ENCODE measurements around the gene GPC3.

The GPC3 gene

GRCh38 chrX:133749951-133750350 lies 235.4 kb downstream of the GPC3 start:
- no peak for TF ChIP-seq TCF12 (IDR thresholded peaks at IDR 0.05; ENCODE audit: low read depth)
- no peak for TF ChIP-seq YY1 (IDR thresholded peaks at IDR 0.05; ENCODE audit: low read depth)
- no peak for TF ChIP-seq REST (IDR thresholded peaks at IDR 0.05; ENCODE audit: low read depth)
- no peak for TF ChIP-seq CEBPB (IDR thresholded peaks at IDR 0.05)
- no peak for TF ChIP-seq CREB1 (IDR thresholded peaks at IDR 0.05; ENCODE audit: low read depth)
- no peak for TF ChIP-seq NFIC (IDR thresholded peaks at IDR 0.05)
- no peak for TF ChIP-seq USF1 (IDR thresholded peaks at IDR 0.05)
- no peak for TF ChIP-seq TEAD4 (IDR thresholded peaks at IDR 0.05)
- TF ChIP-seq, protein P1, sequence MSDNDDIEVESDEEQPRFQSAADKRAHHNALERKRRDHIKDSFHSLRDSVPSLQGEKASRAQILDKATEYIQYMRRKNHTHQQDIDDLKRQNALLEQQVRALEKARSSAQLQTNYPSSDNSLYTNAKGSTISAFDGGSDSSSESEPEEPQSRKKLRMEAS (IDR thresholded peaks at IDR 0.05), result no peak
- TF ChIP-seq ZBTB7A (IDR thresholded peaks at IDR 0.05; ENCODE audit: low read depth), result no peak
- no peak for TF ChIP-seq RAD21 (IDR thresholded peaks at IDR 0.05; ENCODE audit: low read depth)
- TF ChIP-seq EGR1 (IDR thresholded peaks at IDR 0.05), result no peak
- no peak for TF ChIP-seq EP300 (IDR thresholded peaks at IDR 0.05; ENCODE audit: borderline replicate concordance)
- no peak for TF ChIP-seq FOXM1 (IDR thresholded peaks at IDR 0.05; ENCODE audit: borderline replicate concordance, low read depth)
- no peak for TF ChIP-seq TAF1 (IDR thresholded peaks at IDR 0.05; ENCODE audit: low read depth)

DNA sequence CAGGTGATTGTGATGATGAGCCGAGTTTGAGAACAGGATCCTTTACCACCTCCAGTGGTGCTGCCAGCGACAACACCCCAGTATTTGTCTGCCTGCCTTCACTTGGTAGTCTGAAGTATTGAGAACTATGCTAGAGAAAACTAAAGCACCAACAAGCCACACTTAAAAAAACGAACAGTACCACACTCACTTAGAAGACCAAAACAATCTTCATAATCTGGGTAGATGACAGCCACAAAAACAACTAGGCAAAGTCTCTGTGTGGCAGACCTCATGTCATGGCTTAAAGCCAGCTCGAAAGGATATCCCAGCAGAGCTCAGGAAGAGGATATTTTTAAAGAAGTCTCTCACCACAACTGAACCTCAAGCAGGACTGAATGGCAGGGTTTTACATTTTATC lies 236.0 kb downstream of the GPC3 start:
- TF ChIP-seq CEBPB (IDR thresholded peaks at IDR 0.05), result no peak
- TF ChIP-seq TEAD4 (IDR thresholded peaks at IDR 0.05), result no peak
- TF ChIP-seq YY1 (IDR thresholded peaks at IDR 0.05; ENCODE audit: low read depth), result no peak
- TF ChIP-seq EP300 (IDR thresholded peaks at IDR 0.05; ENCODE audit: borderline replicate concordance), result no peak
- TF ChIP-seq USF1 (IDR thresholded peaks at IDR 0.05), result no peak
- TF ChIP-seq FOXM1 (IDR thresholded peaks at IDR 0.05; ENCODE audit: borderline replicate concordance, low read depth), result no peak
- no peak for TF ChIP-seq ZBTB7A (IDR thresholded peaks at IDR 0.05; ENCODE audit: low read depth)
- TF ChIP-seq, protein P1 (IDR thresholded peaks at IDR 0.05), result no peak
- no peak for TF ChIP-seq RAD21 (IDR thresholded peaks at IDR 0.05; ENCODE audit: low read depth)
- no peak for TF ChIP-seq REST (IDR thresholded peaks at IDR 0.05; ENCODE audit: low read depth)
- no peak for TF ChIP-seq CREB1 (IDR thresholded peaks at IDR 0.05; ENCODE audit: low read depth)
- TF ChIP-seq EGR1 (IDR thresholded peaks at IDR 0.05), result no peak
- TF ChIP-seq TCF12 (IDR thresholded peaks at IDR 0.05; ENCODE audit: low read depth), result no peak
- no peak for TF ChIP-seq NFIC (IDR thresholded peaks at IDR 0.05)
- no peak for TF ChIP-seq TAF1 (IDR thresholded peaks at IDR 0.05; ENCODE audit: low read depth)

- TF ChIP-seq REST (IDR thresholded peaks at IDR 0.05; ENCODE audit: low read depth) (no peak), ZBTB7A (IDR thresholded peaks at IDR 0.05; ENCODE audit: low read depth) (no peak), YY1 (IDR thresholded peaks at IDR 0.05; ENCODE audit: low read depth) (no peak), TCF12 (IDR thresholded peaks at IDR 0.05; ENCODE audit: low read depth) (no peak), FOXM1 (IDR thresholded peaks at IDR 0.05; ENCODE audit: borderline replicate concordance, low read depth) (no peak), USF1 (IDR thresholded peaks at IDR 0.05) (no peak)
Measured at GRCh38 chrX:133747196-133747595, 238.2 kb downstream of the GPC3 start.

GRCh38 chrX:133746593-133746992 lies 238.8 kb downstream of the GPC3 start:
- TF ChIP-seq CEBPB (IDR thresholded peaks at IDR 0.05) (no peak), TAF1 (IDR thresholded peaks at IDR 0.05; ENCODE audit: low read depth) (no peak), NFIC (IDR thresholded peaks at IDR 0.05) (no peak), TCF12 (IDR thresholded peaks at IDR 0.05; ENCODE audit: low read depth) (no peak), RAD21 (IDR thresholded peaks at IDR 0.05; ENCODE audit: low read depth) (no peak), FOXM1 (IDR thresholded peaks at IDR 0.05; ENCODE audit: borderline replicate concordance, low read depth) (no peak), EGR1 (IDR thresholded peaks at IDR 0.05) (no peak), TEAD4 (IDR thresholded peaks at IDR 0.05) (no peak), REST (IDR thresholded peaks at IDR 0.05; ENCODE audit: low read depth) (no peak), CREB1 (IDR thresholded peaks at IDR 0.05; ENCODE audit: low read depth) (no peak), USF1 (IDR thresholded peaks at IDR 0.05) (no peak), ZBTB7A (IDR thresholded peaks at IDR 0.05; ENCODE audit: low read depth) (no peak), YY1 (IDR thresholded peaks at IDR 0.05; ENCODE audit: low read depth) (no peak), EP300 (IDR thresholded peaks at IDR 0.05; ENCODE audit: borderline replicate concordance) (no peak)
- TF ChIP-seq, protein P1 (IDR thresholded peaks at IDR 0.05), result no peak

Measured in Ishikawa (cell line).